ENCODE data around the gene TFAP2C. TPM values are rescaled to one million over a fixed set of nuclear protein-coding genes. Genes with fewer than 3 reads are reported as not detected.
"Not testable (repeated sequence)": the region's sequence is repeated elsewhere in the genome, so short reads cannot be mapped to it uniquely, and the experiment has no call there.

The TFAP2C gene
- total RNA-seq, 1 donor from 2014 or later = not detected

- DNase-seq (ENCODE audit: low read depth in 2 of 2) = no peak
Observed at GRCh38 chr20:56646599-56646998, 17.5 kb downstream of the TFAP2C start.

- no peak for DNase-seq (ENCODE audit: low read depth in 2 of 2)
Observed at GRCh38 chr20:56653211-56653610, 24.1 kb downstream of the TFAP2C start.

DNA sequence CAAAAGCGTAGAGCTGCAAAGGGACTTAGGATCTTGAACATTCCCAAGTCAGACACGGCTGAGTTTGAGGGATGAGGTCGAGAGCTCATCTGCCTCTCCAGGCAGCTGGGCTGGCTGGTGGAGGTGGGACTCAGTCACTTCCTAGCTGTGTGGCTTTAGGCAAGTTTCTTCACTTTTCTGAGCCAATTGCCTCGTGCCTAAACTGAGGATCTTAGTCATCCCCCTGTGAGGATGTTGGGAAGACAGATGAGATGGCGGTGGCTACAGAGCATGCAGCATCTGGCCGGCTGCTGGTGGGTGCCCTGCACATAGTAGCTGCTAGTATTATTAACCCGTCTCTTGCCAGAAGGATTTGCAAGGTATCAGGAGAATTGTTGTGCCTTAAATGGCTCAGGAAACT, 27.5 kb downstream of the TFAP2C start:
- DNase-seq (ENCODE audit: low read depth in 2 of 2) = no peak

- DNase-seq (ENCODE audit: low read depth in 2 of 2) = no peak
Observed at GRCh38 chr20:56657879-56658278, 28.8 kb downstream of the TFAP2C start.

DNA sequence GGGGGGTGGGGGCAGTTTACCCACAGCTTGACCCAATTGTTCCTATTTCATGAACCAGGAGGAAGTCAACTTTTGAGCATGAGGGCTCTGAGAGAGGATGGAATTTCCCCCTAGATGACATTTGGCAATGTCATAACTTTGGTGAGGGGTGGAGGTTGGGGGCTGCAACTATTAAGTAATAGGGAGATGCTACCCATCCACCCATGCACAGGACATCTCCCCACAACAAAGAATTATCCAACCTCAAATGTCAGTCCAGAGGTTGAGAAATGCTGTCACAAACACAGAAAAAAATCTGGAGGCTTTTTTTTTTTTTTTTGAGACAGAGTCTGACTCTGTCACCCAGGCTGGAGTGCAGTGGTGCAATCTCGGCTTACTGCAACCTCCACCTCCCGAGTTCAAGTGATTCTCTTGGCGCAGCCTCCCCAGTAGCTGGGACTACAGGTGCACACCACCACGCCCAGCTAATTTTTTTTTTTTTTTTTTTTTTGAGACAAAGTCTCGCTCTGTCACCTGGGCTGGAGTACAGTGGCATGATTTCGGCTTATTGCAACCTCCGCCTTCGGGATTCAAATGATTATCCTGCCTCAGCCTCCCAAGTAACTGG, 29.3 kb downstream of the TFAP2C start:
- DNase-seq (ENCODE audit: low read depth in 2 of 2) = not testable (repeated sequence)

- DNase-seq (ENCODE audit: low read depth in 2 of 2) = no peak
Observed at GRCh38 chr20:56663660-56664059, 34.6 kb downstream of the TFAP2C start.

DNA sequence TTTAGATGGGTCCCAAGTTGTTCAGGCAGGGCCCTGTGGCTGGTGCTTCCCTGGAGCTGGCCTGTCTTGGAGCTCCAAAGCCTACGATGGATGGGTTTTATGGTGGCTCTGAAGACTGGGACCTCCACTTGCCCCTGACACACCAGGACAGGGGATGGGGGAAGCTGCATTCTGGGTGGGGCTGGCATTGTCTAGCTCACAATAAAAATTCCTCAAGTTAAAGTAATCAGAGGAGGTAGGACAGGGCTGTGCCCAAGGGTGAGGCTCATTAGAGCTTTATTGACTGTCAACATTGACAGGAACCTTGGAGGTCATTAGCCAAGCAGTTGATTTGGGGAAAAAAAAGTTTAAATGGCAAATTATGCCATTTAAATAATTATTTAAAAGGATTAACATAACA, 35.7 kb downstream of the TFAP2C start:
- no peak for DNase-seq (ENCODE audit: low read depth in 2 of 2)

GRCh38 chr20:56665806-56666205, 36.7 kb downstream of the TFAP2C start:
- no peak for DNase-seq (ENCODE audit: low read depth in 2 of 2)

DNA sequence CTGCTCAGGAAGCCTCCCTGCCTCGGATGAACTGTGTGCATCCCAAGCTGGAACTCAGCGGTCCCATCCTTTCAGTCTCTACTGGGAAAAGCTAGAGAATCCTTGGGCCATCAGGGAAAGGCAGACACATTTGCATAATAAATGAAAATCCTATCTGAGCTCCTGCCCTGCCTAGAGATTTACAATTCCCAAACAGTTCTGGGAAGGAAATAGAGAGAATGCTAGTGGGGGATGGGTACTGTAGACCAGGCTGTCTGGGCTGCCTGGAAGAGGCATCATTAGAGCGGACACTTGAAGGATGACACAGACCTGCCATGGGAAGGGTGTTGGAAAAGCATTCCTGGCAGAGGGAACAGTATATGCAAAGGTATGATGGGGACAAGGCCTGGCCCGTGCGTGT, 44.3 kb downstream of the TFAP2C start:
- DNase-seq (ENCODE audit: low read depth in 2 of 2) = no peak

DNA sequence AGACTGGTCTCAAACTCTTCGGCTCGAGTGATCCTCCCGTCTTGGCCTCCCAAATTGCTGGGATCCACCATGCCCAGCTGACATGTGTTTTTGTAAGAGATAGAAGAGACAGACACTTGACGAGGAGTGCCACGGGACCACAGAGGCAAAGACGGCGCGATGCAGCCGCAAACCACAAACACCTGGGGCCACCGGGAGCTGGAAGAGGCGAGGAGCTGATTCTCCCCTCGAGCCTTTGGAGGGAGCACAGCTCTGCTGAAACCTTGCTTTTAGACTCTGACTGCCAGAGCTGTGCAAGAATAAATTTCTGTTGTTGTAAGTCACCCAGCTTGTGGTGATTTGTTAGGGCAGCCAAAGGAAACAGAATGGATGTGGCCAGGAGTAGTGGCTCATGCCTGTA, 46.9 kb downstream of the TFAP2C start:
- DNase-seq (ENCODE audit: low read depth in 2 of 2) = no peak

GRCh38 chr20:56676679-56677078, 47.6 kb downstream of the TFAP2C start:
- DNase-seq (ENCODE audit: low read depth in 2 of 2) = no peak

DNA sequence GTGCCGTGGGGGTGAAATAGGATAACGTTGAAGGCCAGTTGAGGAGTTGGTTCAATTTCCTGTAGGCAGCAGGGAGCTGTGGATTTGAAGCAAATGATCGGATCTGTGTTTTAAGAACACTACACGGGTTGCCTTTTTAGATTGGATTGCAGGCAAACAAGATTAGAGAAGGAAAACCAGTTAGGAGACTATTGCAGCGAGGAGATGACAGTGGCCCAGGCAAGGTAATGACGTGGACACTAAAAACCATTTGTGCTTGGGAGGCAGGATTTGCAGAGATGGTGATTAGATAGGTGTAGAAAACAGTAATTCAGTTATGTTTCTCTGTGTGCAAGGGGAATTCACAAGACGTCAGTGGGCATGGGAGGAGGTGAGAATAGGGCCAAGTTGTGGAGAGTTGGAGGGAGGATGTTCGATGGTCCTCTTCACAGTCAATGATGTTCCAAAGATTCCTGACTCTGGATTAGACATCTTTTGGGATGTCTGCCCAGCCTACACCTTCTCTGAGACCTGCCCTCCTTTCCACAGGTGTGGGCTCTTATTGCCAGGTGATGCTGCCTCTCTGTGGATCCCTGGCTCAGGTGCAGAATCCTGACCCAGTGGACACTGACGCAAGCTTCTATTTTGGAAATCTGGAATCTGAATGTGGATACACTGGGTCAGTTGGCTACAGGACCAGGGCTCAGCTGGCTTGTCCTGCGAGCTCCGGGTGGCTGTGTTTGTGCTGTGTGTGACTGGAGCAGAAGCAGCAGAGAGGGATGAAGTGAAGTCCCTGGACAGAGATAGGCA, 54.2 kb downstream of the TFAP2C start:
- DNase-seq (ENCODE audit: low read depth in 2 of 2) = no peak

DNA sequence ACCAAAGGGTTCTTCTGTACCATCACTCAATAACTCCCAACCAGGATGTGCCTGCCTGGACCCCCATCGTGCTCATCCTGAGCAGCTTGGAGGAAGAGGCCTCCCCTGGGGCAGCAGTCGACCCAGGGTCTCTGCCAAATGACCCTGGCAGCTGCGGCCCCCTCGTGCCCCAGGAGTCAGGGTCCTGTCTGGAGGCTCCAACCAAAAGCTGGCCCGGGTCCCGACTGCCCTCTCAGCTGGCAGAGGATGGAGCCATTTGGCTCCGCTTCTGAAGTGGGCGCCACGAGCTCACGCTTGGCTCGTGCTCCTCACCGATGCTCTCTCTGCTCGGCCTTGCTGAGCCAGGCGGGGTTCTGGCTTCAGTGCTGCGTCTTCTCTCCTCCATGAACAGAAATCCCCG, 56.8 kb downstream of the TFAP2C start:
- no peak for DNase-seq (ENCODE audit: low read depth in 2 of 2)

GRCh38 chr20:56687061-56687460, 58.0 kb downstream of the TFAP2C start:
- no peak for DNase-seq (ENCODE audit: low read depth in 2 of 2)

GRCh38 chr20:56688106-56688505, 59.0 kb downstream of the TFAP2C start:
- DNase-seq (ENCODE audit: low read depth in 2 of 2) = no peak

Other genes with a start within 250 kb of the TFAP2C start
- gene AURKA, start 237.1 kb upstream of the TFAP2C start, total RNA-seq = 3.8 and 17.9 TPM in 2 replicates
- 16.6 and 21.6 TPM in 2 replicates for gene CSTF1, start 236.7 kb upstream of the TFAP2C start, total RNA-seq
- under 0.01 and 1.2 TPM in 2 replicates for gene CASS4, start 217.0 kb upstream of the TFAP2C start, total RNA-seq
- 68.4 and 96.2 TPM in 2 replicates for gene RTF2, start 160.7 kb upstream of the TFAP2C start, total RNA-seq
- not detected in 2 replicates for gene FAM209A, start 104.6 kb upstream of the TFAP2C start, total RNA-seq
- gene FAM209B, start 96.1 kb upstream of the TFAP2C start, total RNA-seq = not detected in 2 replicates

All from lung microvascular endothelial cell (primary cell).